Activated naive CD8-positive, alpha-beta T cell treated with anti-CD3 and anti-CD28 coated beads, Interleukin-2, amount 50 U/mL, for 16 hours (primary cell): Measurements from ENCODE around the gene RBSN.

ENCODE experiments used
- DNase-seq: peaks from one replicate; pipeline ENCODE4 v3.0.0-alpha.2; 2020; ENCODE audit warnings: low read depth, low spot score

Gene RBSN

DNA sequence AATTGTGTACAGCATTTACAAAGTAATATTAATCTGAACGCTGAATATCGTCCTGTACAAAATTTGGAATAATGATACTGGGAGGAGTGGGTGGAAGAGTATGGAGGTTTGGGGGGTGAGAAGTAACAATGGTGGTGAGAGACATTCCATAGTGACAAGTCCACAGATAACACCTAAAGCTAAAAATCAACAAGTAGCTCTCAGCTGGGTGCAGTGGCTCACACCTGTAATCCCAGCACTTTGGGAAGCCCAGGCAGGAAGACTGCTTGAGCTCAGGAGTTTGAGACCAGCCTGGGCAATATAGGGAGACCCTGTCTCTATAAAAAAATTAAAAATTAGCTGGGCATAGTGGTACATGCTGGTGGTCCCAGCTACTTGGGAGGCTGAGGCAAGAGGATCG is 38.9 kb downstream of the RBSN start:
- no peak for DNase-seq

- DNase-seq = no peak
Measured at GRCh38 chr3:15056676-15057404, 42.1 kb downstream of the RBSN start.

GRCh38 chr3:15055019-15055557 is 43.9 kb downstream of the RBSN start:
- peak; percentile 20 for DNase-seq

DNA sequence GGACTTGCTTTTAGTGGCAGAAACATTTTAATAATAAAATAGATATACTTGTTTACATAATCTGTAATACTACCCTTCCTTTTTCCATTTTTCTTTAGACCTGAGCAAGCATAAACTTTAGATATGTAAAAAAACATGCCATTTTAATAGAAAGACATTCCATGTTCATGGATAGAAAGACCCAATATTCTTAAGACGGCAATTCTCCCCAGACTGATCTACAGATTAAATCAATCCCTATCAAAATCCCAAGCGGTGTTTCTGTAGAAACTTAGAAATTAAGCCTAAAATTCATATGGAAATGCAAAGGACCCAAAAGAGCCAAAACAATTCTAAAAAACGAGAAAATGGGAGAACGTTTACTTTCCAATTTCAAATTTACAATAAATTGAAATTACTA is 45.4 kb downstream of the RBSN start:
- DNase-seq = no peak

- no peak for DNase-seq
Measured at GRCh38 chr3:15052335-15053242, 46.4 kb downstream of the RBSN start.

- no peak for DNase-seq
Measured at GRCh38 chr3:15051531-15051930, 47.4 kb downstream of the RBSN start.

GRCh38 chr3:15050405-15051092 is 48.4 kb downstream of the RBSN start:
- no peak for DNase-seq

DNA sequence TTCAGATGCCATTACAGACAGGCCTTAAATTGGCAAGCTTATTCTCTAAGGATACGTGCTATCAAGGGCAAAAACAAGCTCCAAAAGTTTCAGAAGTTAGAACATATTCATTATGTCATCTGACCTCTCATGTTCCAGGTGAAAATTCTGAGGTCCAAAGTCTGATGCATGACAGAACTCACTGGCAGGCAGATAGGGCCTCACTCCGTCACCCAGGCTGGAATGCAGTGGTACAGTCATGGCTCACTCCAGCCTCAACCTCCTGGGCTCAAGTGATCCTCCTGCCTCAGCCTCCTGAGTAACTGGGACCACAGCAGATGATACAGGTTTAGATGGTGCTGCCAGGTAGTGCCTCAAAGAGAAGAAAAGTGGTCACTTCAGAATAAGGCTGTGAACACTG is 49.4 kb downstream of the RBSN start:
- no peak for DNase-seq

DNA sequence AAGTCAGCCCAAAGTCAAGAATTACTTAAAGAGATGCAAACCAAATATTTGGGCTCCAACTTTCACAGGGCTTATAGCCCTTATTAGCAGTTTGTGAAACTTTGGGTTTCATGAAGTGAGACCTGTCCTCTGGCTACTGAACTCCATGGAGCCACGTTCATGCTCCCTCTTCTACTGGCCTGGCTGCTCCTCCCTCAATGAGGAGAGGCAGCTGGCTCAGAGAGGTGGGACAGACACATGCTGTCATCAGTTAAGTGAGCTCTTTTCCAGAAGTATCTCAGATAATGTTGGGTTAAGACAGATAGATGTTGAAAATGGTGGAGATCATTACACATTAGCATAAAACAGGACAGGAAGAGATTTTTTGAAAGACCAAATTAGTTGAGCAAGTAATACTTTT is 53.3 kb downstream of the RBSN start:
- no peak for DNase-seq

- no peak for DNase-seq
Measured at GRCh38 chr3:15044326-15044725, 54.6 kb downstream of the RBSN start.

DNA sequence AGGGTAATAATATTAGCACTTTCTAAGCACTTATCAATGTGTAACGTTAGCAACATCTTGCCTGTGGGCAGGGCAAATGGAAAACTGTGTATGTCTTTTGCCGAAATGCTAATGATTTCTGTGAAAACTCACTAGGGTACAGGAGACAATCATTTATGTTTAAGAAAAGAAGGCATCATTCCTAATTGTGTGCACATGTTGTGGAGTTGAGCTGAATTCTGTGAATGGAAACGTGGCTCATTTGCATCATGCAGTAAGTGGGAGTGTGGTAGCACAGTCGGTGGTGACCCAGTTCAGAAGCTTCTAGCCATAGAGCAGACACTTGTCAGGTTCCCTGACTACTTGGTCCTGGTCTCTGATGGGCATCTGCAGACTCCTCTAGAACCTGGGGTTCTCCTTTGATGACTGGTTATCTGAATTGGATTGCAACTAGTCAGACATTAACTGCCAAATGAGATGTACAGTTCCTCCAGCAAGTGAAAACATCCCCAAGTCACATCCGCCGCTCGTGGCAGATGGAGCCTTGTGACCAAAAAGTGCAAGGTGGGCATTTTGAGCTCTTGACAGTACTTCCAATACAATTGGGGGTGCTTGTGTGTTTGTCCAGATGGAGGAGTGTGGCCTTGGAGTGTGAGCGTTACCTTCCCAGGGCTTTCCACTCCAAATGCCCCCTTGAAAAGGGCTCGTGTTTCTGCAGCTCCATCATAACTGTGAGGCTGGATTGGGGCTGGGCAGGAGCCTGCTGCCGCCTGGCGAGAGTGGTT is 55.4 kb downstream of the RBSN start:
- DNase-seq = no peak

GRCh38 chr3:15042936-15043335 is 56.0 kb downstream of the RBSN start:
- DNase-seq = no peak

- no peak for DNase-seq
Measured at GRCh38 chr3:15041950-15042349, 57.0 kb downstream of the RBSN start.

- DNase-seq = no peak
Measured at GRCh38 chr3:15040844-15041243, 58.1 kb downstream of the RBSN start.

DNA sequence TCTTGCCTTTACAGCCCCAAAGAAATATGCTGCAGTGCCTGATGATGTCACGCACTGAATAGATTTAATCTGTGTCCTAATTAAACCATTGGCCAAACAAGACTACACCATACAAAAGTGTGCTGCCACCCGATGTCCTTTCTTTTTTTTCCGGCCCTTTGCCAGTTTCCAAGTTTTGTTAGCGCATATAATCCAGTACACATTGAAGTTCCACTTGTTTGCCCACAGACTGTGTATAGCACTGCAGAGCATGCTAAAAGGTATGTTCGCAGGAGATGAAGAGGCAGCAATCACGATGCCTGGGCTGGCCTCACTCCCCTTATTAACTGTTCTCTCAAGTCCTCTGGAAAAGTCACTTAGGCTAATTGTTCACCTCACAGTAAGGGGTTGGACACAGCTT is 60.6 kb downstream of the RBSN start:
- DNase-seq = no peak

DNA sequence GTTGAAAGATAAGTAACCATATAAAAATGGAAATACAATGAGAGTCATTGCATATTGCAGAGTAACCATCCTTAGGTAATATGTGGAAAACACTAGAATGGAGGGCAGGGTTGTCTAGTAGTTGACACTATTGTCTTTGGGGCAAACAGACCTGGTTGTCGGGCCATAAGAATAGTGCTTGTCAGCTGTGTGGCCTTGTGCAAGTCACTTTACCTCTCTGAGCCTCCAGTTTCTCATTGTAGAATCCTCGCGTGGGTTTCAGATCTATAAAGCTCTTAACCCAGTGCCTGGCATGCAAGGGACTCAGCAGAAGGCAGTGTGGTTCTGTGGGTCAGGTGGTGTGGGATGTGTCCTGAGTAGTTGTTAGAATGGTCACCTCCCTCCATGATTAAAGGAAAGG is 65.8 kb downstream of the RBSN start:
- no peak for DNase-seq

DNA sequence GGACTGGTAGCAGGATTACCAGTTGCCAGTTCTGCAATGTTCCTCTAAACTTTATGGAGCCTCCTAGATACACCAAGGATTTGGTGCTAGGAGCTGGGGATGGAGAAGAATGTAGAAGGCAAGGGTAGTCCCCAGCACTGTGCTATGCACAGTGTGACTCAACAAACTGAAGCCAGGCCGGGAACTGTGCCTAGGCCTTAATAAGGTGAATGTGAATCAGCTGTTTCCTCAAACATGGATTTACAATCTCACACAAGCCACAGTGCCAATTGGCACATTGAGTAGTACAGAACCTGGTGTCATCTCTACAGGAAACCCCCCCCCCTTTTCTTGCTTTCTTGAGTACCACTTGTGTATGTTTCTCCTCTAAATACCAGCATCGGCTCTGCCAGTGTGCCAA is 66.3 kb downstream of the RBSN start:
- DNase-seq = no peak

DNA sequence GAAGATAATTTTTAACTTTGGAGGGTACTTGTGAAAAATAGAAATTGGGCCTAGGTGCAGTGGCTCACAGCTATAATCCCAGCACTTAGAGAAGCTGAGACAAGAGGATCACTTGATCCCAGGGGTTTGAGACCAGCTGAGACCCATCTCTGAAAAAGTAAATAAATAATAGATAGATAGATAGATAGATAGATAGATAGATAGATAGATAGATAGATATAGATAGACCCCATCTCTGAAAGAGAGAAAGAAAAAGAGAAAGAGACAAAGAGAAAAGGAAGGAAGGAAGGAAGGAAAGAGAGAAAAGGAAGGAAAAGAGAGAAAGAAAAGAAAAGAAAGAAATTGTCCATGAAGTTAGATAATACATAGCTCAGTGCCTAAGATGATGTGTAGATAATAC is 69.3 kb downstream of the RBSN start:
- no peak for DNase-seq

DNA sequence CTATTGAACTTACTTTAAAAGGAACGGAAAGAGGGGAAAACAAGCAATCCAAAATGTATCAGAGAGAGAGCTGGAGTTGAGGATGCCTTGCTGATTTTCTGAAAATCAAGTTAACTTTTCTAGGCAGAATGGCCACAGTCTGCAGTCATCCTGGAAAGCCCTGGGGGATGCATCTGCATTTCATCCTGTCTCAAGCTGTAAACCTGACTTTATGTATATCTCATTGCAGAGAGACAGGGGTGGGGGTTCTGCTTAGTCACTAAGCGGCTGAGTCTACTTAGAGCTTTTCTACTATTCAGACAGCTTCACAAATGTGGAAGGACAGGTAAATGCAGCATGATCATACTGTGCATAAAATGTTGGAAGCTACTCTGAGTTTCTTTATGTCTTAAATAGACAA is 75.2 kb downstream of the RBSN start:
- DNase-seq = no peak

DNA sequence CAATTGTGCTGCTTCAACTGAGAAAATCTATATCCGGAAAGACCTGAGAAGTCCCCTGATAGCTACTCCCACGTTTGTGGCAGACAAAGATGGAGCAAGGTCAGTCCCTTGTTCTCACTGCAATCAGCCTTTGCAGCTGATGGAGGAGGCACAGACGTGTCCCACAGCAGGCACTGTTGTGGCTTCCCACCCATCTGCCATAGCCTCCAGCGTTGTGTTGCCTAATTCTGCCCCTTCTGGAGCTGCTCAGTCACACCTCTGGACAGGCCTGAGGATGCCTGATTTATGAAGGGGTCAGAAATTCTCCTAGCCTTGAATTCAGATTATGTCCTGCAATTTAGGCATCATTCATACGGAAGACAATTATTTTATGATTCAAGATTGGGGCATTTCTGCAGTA is 75.7 kb downstream of the RBSN start:
- DNase-seq = no peak
